SK-N-SH (cell line): ENCODE data around the gene PSMA6.

Experiments used
- ELF1 ChIP-seq: IDR thresholded peaks from 2 replicates; pipeline ENCODE4 v1.4.0; 2012
- EP300 ChIP-seq, 2 experiments: IDR thresholded peaks; 2 replicates each; pipeline versions ENCODE4 v1.4.0 to v1.6.1; 2012; ENCODE audit warnings: borderline replicate concordance in 1 of 2, low read depth in 1 of 2, low read length in 1 of 2
- JUND ChIP-seq: IDR thresholded peaks from 2 replicates; pipeline ENCODE4 v1.4.0; 2012
- POLR2AphosphoS5 ChIP-seq: IDR thresholded peaks from 2 replicates; pipeline ENCODE4 v1.6.1; 2012; ENCODE audit warnings: low read depth, low read length
- RFX5 ChIP-seq: IDR thresholded peaks from 2 replicates; pipeline ENCODE4 v1.6.1; 2012; ENCODE audit warnings: mild to moderate bottlenecking, improper control_type of control experiment, low read length
- YY1 ChIP-seq: IDR thresholded peaks from 2 replicates; pipeline ENCODE4 v1.4.0; 2012; ENCODE audit warnings: low read depth, mild to moderate bottlenecking
- TF ChIP-seq, protein P1 (sequence below): fragments of 200-600 bp; sonication (generic); IDR thresholded peaks from 2 replicates; pipeline ENCODE4 v1.6.1; 2017; ENCODE audit warnings: antibody characterized with exemption, mild to moderate bottlenecking, moderate library complexity
- TF ChIP-seq, protein P2 (sequence below): fragments of 150-350 bp; IDR thresholded peaks from 2 replicates; pipeline ENCODE4 v1.6.1; 2017; ENCODE audit warnings: antibody characterized with exemption, low read length, low read depth, borderline replicate concordance

DNA sequence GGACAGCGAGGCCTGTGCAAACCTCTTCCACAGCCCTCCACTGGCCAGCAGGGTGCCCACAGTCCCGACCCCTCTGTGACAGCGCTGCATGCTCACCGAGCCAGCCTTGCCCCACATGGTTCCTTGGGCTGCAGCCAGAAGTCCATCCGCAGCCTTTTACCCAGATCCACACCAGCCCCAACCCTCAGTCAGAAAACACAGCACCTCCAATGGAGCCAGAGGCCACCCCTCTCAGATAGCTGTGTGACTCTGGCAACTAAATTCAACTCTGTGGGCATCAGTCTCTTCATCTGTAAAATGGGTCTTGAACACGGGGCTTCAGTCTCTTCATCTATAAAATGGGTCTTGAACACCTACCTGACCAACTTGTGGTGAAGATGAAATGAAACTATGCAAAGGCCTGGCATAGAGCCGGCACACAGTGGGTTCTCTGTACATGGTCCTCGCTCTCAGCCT, 74.4 kb downstream of the PSMA6 start:
- TF ChIP-seq, protein P1, sequence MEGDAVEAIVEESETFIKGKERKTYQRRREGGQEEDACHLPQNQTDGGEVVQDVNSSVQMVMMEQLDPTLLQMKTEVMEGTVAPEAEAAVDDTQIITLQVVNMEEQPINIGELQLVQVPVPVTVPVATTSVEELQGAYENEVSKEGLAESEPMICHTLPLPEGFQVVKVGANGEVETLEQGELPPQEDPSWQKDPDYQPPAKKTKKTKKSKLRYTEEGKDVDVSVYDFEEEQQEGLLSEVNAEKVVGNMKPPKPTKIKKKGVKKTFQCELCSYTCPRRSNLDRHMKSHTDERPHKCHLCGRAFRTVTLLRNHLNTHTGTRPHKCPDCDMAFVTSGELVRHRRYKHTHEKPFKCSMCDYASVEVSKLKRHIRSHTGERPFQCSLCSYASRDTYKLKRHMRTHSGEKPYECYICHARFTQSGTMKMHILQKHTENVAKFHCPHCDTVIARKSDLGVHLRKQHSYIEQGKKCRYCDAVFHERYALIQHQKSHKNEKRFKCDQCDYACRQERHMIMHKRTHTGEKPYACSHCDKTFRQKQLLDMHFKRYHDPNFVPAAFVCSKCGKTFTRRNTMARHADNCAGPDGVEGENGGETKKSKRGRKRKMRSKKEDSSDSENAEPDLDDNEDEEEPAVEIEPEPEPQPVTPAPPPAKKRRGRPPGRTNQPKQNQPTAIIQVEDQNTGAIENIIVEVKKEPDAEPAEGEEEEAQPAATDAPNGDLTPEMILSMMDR, result no peak
- TF ChIP-seq RFX5 (no peak), POLR2AphosphoS5 (no peak), JUND (no peak), YY1 (no peak), EP300 (IDR thresholded peaks at IDR 0.05; ENCODE audit: borderline replicate concordance in 1 of 2, low read depth in 1 of 2, low read length in 1 of 2) (no peak), ELF1 (no peak)
- TF ChIP-seq, protein P2, sequence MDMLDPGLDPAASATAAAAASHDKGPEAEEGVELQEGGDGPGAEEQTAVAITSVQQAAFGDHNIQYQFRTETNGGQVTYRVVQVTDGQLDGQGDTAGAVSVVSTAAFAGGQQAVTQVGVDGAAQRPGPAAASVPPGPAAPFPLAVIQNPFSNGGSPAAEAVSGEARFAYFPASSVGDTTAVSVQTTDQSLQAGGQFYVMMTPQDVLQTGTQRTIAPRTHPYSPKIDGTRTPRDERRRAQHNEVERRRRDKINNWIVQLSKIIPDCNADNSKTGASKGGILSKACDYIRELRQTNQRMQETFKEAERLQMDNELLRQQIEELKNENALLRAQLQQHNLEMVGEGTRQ, result no peak
